NOMO-1 (cell line): ENCODE results near the gene FCRL2.

ENCODE experiments used
- DNase-seq, 2 experiments: peaks; one replicate each; lab custom pipeline; 2025; ENCODE audit not compliant: unreplicated experiment in 2 of 2; lab: John Stamatoyannopoulos, UW

The FCRL2 gene, protein sequence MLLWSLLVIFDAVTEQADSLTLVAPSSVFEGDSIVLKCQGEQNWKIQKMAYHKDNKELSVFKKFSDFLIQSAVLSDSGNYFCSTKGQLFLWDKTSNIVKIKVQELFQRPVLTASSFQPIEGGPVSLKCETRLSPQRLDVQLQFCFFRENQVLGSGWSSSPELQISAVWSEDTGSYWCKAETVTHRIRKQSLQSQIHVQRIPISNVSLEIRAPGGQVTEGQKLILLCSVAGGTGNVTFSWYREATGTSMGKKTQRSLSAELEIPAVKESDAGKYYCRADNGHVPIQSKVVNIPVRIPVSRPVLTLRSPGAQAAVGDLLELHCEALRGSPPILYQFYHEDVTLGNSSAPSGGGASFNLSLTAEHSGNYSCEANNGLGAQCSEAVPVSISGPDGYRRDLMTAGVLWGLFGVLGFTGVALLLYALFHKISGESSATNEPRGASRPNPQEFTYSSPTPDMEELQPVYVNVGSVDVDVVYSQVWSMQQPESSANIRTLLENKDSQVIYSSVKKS

DNA sequence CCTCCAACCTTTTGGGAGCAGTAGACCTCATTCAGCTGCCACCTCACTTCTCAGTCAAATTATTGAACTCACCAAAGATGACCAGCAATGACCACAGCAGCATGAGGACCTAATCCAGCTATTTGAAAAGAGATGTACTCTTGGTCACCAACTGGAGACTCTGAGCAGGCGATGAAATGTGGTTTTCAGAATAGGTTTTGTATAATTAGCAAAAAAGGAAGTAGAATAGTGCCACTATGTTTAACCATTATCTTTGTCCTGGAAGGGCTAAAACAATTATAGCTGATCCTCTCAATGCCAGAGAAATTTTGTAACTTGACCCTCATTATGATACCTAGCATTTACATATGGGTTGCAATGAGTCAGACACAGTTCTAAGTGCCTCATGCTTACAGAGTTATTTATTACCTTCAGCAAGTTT is at the start of gene FCRL2:
Gene FCRL2, minus strand, starts transcription at position 162 of the 421 bp plus-strand sequence. Its CDS starts 59 bp downstream, at position 103.
- peak; percentile 79 to 97 for DNase-seq

DNA sequence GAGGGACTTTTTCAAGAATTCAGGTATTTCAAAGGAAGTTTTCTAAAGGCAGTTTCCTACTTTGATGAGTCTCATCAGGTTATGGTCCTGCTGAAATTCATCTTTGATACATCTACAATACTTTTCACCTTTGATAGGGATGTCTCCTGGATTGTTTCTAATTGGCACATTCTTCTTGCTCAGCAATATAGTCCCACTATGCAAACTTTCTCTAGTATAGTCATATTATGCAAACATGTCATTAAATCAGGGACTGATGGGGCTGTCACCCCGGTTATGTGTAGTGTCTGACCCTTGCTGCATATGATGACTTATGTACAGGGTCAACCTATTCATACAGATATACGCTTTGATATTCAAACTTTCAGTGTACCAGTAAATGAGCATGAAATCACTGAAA is 43.4 kb upstream of the FCRL2 start:
- no peak for DNase-seq

DNA sequence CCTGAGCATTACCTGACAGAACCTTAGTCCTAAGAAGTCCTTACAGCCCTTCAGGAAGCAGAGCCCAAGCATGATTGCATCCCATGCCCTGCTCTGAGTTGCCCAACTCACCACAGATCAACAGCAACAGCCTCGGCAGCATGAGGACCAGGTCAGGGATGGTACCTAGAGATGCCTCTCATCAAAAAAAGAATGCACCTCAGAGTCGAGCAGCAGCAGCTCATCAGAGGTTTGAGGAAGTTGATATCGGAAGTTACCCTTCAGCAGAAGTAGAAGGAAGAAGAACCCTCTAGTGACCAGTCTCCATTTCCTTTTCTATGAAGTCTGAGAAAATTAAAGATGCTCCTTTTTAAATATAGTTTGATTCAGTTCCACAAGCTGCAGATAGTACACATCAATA is 43.0 kb upstream of the FCRL2 start, which contains the start of gene FCRL1:
Gene FCRL1, minus strand, starts transcription at position 225 of the 400 bp plus-strand sequence. Its CDS starts 83 bp downstream, at position 142.
- peak; percentile 19 to 86 for DNase-seq

DNA sequence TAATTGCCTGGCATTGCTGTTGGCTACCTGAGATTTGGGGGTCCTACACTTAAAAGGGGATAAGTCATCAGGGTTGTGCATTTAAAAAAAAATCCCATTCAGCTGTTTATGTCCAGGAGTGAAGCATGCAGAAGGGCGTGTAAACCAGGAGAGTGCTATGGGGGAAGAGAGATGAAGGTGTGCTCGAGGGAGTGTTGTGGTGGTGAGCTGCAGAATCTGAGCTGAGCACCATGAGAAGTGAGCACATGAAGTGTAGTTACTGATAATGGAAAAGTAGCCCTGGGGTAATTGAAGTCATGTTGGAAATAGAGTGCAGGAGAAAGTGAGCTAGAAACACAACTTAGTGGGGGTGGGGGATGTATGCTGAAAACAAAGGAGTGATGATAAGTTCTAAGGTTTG is 42.3 kb upstream of the FCRL2 start:
- DNase-seq = no peak

DNA sequence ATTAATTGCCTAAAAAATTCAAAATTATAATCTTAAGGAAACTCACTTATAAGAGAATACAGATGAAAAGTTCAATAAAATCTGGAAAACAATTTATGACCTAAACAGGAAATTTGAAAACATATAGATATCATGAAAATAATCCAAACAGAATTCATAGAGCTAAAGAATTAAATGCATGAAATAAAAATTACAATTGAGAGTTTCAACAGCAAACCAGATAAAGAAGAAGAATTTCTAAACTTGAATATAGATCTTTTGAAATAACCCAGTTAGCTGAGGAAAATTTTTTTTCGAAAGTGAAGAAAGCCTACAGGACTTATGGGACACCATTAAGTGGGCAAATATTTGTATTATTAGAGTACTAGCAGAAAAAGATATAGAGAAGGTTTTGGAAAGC is 36.3 kb upstream of the FCRL2 start:
- no peak for DNase-seq

DNA sequence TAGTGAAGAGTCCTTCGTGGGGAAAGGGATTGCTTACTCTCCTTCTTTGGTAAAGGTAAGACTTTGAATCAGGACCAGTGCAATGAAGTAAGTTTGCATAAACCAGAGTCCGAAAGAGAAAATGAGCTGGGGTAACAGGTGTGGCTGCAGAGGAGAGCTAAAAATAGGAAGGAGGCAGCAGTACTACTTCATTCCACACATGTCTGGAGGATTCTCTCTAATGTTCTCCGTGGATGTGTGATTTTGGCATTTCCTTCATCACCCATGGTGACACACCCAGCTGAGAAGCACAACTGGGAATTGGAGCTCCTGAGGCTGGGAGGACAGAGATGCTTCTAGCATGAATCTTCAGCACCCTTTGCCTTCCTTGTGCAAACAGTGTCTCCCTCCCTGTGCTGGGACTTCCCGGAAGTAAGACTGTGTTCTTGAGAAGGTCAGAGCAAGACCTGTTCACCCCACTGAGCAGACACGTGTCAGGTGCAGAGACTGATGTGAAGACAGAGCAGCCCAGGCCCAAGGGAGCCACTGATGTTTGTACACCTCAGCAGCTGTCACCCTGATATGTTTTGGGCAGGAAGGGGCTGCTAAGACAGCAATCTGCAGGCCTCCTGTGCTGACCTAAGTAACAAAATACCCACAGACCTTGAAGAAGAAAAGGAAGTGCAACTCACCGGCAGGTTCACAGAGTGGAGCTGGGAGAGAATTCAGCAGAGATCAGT is 29.7 kb upstream of the FCRL2 start:
- DNase-seq = peak in 1 of 2 experiments; percentile 9

DNA sequence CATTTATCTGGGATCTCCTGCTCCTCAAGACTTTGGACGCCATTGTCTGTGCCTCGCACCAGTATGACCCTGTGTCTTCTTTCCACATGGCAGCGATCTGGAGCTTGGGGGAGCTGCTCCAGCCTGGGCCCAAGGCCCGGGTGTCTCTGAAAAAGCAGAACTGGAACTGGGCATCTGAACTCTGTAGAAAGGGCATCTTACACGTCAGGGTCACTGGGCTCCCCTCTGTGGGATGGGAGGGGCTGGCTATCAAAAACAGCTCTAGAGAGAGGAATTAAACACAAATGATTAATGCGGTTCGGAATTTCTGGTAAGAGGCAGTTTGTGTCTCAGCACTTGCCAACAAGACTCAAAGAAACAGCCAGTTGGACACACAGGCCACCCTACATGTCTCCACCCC is 26.9 kb upstream of the FCRL2 start:
- peak; percentile 8 to 14 for DNase-seq

DNA sequence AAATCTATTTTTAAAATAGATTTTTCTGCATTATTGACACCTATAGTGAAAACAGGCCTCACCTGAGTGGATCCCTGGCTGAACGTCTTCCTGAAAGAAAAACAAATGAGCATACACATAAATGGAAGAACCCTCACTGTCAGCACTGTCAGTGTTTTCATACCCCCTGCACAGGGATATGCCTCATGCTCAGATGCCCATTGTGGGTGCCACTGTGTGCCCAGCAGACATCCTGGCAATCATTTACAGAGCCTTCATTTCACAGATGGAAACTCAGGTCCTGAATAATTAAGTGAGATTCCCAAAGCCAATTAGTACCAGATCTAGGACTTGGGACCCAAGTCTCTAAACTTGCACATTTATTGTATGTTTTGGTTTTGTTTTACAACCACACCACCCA is 23.1 kb upstream of the FCRL2 start:
- DNase-seq = no peak

DNA sequence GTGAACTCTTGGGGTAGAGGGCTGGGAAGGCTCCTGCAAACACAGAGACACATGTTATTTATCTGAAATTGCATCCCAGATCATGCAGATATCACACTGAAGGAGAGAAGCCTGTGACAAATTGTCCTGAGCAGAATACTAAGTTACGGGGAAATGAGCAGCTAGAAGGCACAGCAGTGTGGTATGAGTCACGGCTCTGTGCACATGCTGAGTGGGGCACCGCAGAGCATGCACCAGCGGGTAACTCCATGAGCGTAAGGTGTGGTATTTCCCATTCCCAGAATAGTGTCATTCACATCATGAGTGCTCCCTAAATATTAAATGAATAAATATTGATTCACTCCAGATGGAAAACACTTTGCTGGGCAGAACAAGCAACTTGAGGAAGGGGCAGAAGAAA is 21.3 kb upstream of the FCRL2 start:
- DNase-seq = no peak

DNA sequence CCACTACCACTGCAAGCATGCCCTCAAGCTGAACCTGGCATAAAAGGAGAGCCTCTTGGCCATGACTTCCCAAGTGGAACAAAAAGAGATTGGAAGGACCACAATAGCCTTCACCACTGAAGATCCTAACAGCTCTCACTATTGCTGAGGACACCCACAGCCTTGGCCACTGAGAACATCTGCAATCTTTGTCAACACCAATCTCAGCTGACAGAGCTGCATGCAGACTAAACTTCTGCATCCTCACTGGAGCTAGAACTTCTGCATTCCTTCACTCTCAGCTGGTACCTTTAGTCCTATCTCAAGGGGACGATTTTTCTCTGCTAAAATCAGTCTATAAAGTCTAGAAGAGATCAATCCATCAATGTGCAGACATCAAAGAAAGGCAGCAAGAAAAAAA is 8.3 kb upstream of the FCRL2 start:
- no peak for DNase-seq

DNA sequence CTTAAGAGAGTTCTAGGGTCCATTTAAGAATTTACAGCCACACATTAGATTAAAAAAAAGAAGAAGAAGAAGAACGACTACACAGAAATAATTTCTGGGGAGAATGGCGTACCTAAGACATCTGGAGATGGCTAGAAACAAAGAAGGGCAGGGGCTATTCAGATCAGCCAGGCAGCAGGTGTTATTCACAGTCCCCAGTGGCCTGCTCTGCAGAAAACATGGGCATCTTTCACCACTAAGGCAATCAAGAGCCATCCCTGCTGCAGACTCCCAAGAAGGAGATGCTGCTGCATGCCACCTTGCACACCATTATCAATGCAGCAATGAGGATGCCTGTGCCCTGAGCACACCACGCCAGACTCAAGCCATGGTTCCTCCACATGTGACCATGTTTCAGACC is 7.9 kb upstream of the FCRL2 start:
- DNase-seq = no peak

DNA sequence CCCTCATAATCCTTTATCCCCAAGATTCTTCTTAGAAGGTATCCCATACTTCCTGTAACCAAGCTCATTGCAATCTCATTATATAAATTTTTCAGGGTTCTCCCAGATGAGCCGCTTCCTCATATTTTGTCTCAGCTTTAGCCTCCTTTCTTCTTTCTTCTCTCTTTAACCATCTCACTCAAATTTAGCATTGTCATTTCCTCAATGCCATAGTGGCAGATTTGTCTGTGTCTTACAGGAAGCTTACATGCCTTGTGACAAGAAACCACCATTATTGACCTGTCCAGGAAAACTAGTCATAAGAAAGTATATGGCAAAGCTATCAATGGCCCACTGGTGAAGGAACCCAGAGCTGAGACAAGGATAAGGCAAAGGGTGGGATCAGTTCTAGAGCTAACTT is 6.0 kb upstream of the FCRL2 start:
- peak; percentile 39 to 74 for DNase-seq

DNA sequence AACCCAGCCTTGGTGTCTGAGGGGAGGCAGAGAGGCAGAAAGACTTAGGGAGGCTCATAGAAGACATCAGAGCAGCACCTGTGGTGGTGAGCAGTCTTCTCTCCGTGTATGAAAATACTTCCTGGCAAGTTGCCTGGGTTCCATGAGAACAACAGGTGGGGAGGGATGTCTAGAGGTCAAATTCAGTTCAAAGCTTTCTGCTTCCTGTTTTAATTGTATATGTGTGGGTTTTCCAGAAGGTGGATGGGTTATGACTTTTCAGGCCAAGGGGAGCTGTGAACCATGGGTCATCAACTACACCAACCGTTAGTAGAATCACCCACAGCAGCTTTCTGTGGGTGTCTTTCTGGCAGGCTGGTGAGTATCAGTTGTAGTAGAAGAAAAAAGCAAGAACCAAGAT is 4.1 kb upstream of the FCRL2 start:
- DNase-seq = no peak

DNA sequence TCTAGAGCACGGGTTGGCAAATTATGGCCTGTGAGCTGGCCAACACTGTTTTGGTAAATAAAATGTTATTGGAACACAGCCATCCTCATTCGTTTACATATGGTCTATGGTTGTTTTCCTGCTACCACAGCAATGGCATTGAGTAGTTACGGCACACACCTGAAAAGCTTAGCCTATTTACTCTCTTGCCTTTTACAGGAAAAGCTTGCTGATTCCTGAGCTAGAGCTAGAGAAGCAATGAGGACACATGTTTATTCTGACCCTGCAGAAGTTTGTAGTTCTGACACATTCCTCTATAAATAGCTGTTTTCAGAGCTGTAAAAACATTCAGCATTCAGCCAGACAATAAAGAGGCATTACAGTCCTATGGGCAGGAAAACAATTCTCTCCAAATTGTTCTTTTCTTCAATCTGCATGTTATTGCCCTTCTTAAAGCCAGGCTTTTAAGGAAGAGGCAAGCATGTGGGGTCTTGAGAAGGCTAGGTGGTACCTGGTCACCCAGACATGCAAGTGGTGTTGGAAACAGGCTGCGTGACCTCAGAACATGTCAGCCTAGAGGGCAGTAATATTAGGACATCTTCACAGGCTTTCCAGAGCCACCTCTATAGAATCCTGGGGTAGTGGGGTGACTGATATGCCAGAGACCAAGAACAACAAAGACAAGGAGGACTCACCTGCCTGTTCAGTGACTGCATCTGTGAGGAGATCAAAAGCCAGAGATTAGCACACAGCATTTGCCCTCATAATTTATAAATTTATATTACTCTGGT is 1.6 kb downstream of the FCRL2 start:
- DNase-seq = no peak

DNA sequence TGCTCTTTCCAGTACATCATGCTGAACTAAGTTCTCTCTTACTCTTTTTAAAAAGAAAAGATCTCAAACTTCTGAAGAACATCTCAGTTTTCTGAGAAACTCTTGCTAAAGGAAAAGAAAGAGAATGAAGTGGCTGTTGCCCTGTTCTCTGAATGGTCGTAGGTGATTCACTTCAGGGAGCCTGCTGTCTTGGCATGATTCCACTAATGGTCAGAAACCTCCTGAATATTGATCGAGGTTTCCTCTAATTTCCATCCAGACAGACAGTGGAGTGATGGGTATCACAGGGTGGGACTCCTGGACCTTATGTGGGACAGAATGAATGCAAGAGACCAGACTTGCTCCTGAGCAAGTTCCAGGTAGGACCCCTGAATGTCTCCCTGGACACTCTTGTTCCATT is 2.5 kb downstream of the FCRL2 start:
- no peak for DNase-seq

DNA sequence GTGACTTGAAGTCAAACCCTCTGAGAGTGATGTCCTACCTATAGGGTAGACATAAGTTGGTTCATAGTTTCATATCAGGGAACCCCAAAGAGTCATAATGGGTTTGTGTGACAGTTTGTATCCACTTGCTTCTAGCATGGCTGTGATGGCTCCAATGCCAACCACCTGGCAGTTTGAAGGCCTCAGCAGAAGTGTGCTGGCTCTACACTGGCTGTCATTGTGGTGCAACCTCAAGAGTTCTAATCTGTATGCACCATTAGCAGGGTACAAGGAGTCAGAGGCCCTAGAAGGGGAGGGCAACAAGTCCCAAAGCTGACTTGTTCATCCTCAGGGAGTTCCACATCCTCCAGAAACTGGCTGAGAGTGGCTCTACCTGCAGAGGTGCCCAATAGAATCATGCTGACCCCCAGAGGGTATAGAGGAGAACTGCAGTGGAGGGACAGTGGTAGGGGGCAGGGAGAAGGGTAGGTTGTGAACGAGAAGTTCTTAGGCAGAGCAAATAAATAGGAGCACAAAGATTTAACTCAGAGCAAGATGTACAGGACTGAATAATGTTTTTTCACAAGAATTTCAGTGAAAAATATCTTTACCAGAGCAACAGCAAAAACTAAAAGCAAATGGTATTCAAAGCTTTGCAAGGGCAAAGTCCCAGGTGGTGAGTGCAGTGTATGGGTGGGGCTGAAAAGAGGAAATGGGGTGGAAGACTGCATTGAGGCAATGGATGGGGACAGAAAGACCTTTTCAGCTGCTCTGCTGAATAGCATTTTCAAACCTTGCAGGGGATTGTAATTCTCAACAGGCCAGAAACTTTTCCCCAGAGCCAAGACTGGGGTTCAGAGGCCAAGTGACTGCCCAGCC is 3.2 kb downstream of the FCRL2 start:
- peak; percentile 82 to 86 for DNase-seq

DNA sequence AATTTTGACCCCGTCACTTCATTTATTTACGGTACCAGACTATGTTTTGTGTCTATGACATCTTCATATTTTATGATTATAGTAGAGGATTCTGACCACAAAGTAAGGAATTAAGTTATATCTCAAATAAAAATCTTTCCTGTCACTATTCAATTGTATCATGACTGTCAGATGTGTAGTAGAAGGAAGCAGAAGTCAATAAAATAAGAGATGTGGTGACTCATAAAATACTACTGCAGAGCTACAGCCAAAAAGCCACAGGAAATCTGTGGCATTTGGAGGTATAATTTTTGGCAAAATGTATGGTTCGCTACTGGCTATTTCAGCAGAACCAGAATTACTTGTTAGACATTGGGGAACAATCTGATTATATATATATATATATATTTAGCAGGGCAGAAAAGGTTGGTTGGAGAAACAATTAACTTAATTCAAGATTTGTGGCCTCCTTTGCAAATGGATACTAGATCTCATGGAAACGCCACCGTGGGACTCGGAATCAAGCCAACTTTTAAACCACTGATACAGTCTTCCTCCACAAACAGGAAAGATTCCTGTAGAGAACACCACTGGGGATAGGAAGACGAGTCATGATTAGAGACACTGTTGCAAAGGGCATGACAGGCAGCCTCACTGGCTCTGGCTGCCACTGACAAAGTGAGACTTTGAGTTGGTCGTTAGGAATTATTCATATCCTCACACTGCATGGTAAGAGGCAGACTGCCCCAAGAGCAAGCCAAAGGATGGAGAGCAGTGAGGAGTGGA is 5.1 kb downstream of the FCRL2 start:
- DNase-seq = peak in 1 of 2 experiments; percentile 82

DNA sequence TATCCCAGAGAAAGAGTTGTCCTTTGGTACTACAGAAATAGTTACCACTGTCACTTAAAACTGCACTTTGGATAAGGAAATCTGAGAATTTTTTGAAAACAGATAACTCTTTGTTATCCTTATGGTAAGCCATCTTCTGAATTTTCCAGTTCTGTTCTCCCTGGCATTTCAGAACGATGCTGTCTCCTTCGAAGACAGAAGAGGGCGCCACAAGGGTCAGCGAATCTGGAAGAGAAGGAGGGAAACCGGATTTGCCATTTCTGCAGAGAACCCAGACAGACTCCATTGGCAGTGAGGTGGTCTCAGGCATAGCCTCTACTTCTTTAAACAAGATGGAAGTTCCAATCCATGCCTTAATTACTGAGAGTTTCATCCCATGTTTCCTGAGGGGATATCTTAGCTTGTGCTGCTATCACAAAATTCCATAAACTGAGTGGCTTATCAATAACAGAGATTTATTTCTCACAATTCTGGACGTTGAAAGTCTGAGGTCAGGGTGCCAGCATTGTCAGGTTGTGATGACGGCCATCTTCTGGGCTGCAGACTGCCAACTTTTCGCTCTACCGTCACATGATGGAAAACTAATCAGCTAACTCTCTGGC is 6.4 kb downstream of the FCRL2 start:
- DNase-seq = no peak

DNA sequence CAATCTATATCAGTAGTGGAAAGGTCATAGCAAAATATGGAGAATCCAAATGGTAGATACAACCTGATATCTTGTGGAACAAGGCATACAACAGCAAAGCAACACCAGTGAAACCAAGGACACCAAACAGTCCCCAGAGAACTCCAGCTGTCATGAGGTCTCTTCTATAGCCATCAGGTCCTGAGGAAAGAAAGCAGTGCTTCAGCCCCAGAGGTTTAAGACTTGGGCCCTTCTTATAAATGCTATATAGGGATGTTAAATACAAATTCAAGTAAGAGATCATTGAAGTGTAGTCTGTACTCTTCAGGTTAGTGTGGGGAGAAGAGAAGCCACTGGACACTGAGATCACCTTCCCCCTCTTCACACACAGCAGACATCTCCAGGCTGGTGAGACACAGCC is 10.1 kb downstream of the FCRL2 start:
- DNase-seq = no peak
